UCSD-AML1 (cell line): ENCODE results near the gene AIG1.
"Not testable (repeated sequence)": the region's sequence is repeated elsewhere in the genome, so short reads cannot be mapped to it uniquely, and the experiment has no call there.

Experiments used
- DNase-seq: peaks from one replicate; lab custom pipeline; 2025; ENCODE audit not compliant: unreplicated experiment; lab: John Stamatoyannopoulos, UW

AIG1 gene

DNA sequence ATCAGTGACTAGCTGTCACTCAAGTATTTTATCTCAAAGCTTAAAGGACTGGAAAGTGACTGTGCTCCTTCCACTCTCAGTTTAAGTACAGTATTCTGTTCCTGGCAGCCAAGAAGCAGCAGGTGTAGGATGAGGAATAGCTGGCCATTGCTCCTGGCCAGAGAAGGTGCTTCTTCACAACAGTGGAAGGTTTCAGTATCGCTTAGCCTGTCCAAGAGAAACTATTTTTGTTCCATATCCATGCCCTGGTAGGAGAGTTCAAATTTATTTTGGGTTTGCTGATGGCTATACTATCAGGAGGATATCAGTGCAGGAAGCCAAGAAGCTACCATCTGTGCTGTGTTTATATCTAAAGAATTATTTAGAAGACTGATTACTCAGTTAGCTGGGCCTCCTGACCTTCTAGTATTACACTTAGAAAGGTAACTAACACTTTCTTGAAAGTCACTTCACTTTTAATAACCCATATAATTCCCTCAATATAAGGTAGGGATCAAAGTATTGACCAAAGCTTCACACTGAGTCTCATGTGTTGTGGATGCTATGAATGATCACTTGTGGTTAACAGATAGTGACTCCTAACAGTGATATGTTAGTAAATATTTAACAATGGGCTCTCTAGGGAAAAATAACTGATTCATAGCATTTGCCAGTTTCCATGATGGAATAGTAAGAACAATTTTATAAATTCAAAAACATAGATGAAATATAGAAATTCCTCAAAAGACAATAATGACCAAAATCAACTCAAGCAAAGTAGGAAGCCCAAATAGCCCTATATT, 99.9 kb downstream of the AIG1 start:
- no peak for DNase-seq

DNA sequence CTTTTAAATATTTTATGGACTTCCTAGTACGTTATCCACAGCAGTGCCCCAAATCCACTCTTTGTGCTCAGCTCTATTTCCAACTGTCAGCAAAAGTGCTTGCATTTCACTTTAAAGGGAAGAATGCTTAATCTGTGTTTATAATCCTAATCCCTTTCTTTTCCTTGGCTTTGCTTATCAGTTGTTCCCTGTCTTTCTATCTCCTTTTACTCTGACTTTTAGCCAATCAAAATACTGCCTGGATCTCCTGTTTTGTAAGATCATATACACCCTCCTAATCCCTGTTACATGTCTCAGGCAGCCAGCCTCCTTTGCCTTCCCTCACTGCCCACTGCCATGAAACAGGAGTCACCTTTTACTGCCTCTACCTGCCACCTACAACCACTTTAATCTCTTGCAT, 102.9 kb downstream of the AIG1 start:
- no peak for DNase-seq

DNA sequence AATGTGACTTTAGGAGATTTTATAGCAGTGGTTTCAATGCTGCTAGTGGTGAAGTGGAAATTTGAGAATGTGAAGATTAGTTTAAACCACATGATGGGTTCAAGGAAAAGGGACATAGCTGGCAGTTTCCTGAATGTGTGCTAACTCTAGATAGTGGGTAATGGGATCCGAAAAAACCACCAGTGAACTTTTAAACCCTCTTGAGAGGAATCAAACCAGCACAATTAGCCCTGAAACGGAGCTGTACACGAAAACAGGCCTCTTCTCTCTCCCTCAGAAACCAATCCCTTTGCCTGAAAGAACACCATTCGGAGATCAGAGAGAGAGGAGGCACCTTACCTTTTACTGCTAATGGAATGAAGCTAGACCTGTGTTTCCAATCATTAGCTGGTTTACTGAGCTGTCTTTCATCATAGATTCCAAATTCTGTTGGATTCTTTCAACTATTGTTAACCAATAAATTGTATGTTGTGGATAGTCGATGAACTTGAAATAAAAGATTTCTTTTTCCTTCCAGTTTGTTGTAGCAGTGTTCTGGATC, 103.9 kb downstream of the AIG1 start:
- DNase-seq: no peak

DNA sequence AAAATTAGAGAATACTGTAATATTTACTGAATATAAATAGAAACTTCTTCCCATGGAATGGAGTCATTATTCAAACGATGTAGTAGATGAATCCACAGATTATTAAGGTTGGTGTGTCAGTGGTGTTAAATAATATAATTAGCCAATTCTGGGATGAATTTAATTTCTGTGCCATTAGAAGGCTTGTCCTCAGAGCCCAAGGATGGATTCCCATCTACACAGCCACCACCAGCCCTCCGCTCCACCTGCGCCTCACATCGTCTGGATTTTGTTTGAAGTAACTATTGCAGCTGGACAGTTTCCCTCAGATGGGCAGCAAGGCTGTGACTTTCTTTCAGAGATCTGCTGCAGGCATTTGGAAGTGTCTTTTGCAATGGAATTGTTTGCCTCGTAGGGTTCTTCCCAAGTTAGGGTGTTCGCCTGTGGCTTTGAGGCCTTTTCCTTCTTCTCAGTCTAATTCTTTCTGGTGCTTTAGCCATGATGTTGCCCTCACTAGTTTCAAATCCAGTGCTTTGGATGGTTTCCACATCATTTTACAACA, 104.7 kb downstream of the AIG1 start:
- no peak for DNase-seq

DNA sequence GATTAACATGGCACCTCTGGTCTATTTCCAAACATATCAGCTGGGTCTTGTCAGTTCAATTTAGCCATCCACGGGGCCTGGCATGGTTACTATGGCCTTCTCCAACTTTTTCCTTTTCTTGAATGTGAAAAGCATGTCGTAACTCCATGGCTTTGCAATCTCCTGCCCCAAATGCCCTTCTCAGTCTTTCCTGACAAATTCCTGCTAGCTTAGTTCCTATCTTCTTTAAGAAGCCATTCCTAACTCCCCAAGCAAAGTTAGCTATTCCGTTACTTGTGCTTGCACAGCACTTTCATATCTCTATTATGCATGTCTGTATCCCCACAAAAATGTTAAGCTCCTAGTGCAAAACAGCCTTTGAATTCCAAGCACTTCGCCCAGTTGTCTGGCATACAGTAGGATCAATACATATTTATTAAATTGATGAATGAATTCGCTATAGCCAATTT, 105.6 kb downstream of the AIG1 start:
- DNase-seq: no peak

DNA sequence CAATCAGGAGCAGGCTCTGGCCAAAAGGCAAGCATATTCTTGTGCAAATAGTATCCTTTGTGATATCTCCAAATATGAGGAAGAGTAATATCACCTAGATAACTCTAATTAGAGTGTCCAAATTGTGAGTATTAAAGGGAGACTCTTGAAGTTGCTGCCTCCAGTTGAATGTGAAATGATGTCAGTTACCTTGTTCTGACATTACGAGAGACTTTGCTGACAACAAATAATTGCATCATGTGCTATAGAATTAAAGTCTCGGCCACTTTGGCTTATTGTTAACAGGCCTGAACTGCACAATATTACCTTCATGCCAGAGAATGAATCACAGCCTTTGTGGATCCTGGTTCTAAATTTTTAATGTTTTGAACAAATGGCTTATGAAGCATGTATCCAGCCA, 106.5 kb downstream of the AIG1 start:
- no peak for DNase-seq

DNA sequence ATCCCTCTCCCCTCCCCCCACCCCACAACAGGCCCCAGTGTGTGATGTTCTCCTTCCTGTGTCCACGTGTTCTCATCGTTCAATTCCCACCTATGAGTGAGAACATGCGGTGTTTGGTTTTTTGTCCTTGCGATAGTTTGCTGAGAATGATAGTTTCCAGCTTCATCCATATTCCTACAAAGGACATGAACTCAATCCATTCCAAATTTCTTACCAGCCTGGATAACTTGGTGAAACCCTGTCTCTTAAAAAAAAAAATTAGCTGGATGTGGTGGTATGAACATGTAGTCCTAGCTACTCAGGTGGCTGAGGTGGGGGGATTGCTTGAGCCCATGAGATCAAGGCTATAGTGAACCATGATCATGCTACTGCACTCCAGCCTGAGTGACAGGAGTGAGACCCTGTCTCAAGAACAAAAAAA, 107.7 kb downstream of the AIG1 start:
- not testable (repeated sequence) for DNase-seq

DNA sequence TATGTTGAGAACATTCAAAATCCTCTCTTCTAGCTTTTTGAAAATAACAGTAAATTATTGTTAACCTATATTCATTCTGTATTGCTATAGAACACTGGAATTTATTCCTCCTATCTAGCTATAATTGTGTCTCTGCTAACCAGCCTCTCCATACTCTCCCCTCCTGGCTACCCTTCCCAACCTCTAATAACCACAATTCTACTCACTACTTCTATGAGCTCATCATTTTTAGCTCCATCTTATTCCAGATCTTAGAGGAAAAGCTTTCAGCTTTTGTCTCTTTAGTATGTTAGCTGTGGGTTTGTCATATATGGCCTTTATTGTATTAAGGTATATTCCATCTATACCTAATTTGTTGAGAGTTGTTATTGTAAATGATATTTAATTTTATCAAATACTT, 108.8 kb downstream of the AIG1 start:
- DNase-seq: no peak

DNA sequence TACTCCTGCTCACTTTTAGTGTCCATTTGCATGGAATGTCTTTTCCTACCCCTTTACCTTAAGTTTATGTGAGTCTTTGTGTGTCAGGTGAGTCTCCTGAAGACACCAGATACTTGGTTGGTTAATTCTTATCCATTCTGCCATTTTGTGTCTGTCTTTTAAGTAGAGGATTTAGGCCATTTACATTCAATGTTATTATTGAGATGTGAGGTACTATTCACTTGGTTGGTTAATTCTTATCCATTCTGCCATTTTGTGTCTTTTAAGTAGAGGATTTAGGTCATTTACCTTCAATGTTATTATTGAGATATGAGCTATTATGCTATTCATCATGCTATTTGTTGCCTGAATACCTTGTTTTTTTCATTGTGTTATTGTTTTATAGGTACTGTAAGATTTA, 113.8 kb downstream of the AIG1 start:
- no peak for DNase-seq

DNA sequence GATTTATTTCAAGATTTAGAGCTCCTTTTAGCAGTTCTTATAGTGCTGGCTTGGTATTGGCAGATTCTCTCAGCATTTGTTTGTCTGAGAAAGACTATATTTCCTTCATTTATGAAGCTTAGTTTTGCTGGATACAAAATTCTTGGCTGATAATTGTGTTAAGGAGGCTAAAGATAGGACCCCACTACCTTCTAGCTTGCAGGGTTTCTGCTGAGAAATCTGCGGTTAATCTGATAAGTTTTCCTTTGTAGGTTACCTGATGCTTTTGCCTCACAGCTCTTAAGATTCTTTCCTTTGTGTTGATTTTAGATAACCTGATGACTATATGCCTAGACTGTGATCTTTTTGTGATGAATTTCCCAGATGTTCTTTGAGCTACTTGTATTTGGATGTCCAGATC, 114.3 kb downstream of the AIG1 start:
- DNase-seq: no peak

DNA sequence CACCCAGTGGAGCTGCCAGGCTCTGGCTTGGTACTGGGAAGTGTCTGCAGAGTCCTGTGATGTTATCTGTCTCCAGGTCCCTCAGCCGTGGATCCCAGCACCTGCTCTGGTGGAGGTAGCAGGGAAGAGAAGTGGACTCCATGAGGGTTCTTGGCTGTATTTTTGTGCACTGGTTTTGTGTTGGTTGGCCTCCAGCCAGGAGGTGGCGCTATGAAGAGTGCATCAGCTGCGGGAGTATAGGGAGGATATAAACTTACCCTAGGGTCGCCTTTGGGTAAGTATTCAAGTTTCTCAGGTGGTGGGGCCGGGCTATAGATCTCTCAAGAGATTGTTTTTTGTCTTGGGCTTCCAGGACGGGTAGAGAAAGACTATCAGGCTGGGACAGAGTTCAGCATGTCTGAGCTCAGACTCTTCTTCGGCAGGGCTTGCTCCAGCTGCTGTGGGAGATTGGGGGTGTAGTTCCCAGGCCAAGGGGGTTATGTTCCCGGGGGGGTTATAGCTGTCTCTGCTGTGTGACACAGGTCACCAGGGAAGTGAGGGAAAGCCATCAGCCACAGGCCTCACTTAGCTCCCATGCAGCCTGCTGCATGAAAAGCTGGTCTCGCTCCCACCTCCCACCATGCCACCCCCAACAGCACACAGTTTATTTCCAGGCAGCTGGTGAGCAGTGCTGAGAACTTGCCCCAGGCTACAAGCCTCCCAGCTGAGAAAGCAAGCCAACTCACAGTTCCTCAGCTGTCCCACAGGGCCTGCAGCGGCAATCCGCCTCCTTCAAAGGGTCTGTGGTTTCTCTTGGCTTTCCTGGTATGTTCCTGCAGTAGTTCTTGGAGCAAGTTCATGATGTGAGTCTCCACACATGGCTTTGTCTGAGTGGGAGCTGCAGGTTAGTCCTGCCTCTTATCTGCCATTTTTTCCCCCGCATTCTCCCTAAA, 115.7 kb downstream of the AIG1 start:
- no peak for DNase-seq

DNA sequence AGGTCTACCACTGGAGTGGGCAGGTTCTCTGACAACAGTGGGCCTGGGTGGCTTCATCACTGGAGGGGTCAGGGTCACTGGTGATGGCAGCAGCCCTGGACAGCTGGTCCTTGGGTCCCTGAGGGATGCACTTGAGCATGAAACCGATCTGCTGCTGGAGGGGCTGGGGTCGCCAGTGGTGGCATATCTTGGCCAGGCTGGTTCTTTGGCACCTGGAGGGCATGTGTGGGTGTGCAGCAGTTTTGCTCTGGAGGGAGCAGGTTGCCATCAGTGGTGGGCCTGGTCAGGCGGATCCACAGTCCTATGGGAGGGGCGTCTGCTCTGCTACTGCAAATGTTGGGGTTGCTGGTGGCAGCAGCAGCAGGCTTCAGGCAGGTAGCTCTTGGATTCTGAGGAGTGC, 117.0 kb downstream of the AIG1 start:
- DNase-seq: no peak

DNA sequence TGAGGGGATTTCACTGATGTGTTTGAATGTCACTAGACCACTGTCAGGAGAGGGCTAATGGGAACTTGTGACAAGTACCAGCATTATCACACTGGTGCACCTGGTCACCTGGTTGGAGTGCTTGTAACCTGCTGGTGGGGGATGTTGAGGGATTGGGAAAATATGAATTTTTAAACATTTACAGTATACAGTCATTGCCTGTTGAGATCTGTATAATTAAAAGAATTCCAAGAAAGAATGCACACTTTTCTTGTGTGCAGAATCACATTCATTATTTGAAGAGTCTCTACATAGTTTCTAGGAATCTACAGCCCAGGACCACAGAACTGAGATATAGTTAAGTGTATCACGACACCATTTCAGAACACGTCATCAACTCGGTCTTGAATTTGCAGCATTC, 118.4 kb downstream of the AIG1 start:
- no peak for DNase-seq

DNA sequence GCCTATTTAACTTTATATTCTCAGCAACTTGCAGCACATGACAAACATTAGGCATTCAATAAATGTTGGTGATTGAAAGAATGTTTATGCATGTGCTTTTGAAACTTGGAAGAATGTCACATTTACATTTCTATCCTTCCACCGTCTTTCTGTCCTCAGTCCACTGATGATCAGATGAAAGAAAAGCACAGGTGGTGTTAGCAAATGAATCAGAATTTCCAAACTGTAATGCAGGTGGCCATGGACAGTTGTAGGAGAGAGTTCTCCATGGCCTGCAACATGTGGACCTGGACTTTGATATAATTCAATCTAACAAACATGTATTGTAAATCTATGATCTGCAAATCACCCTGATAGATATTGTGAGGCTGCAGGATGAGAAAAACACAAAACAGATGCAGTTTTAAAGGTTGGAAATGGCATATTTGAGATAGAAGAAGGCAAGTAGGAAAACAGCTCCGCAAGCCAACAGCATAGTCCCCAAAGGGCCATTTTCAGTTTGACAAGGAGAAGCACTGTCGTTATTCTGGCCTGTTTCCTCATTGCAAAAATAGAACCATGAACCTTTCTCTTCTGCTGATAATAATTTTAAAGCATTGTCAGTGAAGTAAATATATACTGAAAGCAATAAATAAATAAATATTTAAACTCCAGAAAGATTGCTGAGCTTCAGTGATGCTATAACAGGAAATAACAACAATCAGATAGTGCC, 119.4 kb downstream of the AIG1 start:
- no peak for DNase-seq

DNA sequence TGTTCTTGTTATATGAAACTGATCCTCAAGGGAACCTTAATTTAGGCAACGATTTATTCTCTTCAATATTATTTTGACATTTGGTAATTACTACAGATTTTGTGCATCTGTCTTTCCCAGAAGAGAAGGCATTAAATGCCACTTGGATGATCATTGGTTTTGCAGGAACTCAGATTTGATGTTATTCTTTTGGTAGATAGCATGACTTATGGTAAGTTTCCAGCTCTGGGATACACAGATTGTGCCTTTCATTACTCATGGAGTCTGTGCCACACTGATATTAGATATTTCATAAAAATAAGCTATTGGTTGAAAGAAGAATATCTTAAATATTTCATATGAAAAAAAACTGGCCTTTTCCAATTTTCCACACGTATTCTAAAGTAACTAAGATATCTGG, 120.1 kb downstream of the AIG1 start:
- no peak for DNase-seq

DNA sequence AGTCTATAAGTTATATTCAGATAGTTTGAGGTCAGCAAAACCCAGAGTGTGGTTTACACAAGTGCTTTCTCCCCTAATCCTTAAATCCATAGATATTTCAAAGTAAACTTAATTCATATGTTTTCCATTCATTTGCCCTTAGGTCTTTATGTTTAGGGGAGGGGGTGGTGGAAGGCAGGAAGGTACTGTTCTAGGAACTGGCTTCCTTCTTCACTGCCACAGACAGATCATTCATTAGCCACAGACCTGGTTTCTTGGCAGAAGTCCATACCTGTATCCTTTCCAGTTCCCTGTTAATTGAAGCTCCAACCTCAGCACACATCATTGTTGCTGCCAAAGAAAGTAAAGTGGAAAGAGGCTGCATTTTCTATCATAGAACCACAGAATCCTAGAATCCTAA, 123.0 kb downstream of the AIG1 start:
- DNase-seq: no peak

DNA sequence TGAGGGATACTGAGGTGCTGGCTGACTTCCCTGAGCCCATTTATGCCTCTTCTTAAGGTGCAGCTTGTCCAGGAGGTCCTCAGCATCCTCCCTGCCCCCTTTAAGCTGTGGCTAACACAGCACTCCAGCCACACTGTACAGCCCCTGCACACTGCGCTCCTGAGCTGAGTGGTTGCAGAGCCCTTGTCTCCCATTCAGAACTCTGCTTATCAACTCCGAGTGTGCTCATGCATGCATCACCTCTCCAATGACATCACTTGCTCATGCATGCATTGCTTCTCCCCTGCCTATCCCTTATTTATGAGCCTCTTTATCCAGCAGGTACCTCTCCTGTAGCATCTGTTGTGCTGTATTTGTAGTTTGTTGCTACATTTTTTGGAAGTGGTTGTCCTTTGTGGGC, 124.6 kb downstream of the AIG1 start:
- DNase-seq: no peak

DNA sequence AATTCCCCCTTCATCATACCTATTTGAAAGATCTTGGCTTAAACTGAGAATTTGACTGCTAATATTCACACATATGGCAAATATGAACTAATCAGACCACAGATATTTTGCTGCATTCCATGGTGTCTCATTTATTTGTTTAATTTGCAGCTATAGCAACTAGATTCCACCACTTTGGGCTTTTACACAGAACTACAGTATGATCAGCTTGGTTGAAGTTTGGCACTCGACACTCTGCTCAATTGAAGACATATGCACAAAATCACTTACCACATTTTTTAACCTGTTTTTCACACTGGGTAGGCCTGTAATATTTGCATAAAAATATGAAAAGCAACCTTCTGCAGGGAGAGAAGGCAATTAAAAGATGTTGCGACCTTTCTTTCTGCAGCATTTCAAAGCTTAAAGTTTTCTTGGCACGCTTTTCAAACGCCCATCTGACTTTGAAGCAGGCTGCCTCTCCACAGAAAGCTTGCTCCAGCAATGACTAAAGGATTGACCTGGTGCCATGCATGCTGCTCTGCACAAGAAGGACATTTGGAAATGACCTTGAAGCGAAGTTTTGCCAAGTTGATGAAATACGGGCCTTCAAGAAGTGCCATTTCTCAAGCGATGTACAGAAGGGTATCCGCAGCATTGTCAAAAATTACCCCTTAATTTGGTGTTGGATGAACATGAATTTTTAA, 126.7 kb downstream of the AIG1 start:
- DNase-seq: no peak

DNA sequence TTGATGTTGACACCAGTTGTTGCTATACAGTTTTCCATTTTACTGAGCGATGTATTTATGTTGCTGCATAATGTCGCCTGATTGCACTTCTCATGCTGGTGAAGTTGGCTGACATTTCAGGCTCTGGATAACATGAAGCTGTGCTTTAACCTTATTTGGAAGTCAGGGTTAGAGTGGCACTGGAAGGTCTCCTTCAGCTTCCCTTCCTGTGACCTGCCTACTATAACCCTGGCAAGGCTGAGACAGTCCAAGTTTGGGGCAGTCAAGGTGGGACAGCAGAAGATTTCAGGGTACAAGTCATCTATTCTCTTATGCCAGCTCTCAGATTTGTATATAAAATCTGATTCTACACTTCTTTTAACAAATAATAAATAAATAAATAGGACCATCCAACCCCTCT, 127.6 kb downstream of the AIG1 start:
- no peak for DNase-seq

DNA sequence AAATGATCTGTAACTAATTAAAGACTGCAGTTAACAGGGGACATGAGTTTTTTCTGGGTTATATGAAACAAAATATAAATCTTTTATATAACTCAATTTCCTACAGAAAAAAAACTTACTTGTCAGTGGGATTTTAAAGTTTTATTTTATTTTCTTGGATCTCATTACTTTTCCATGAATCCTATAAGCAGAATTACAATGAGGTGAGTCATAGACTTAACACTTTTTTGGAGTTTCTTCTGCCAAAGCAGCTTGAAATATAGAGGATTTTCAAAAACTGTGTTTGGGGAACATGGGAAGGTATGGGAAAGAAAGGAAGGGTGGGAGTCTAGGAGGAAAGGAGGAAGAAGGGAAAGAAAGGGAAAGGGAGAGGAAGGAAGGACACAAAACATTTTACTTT, 130.7 kb downstream of the AIG1 start:
- no peak for DNase-seq
